K562 (cell line): ENCODE data around the gene TOX2. TPM values are rescaled to one million over a fixed set of nuclear protein-coding genes. Genes with fewer than 3 reads are reported as not detected.
A peak's percentile ranks its signal among the peaks of the same experiment; 100 is the strongest.

ENCODE experiments used
- ATAC-seq: fragments of 200-7000 bp; cut with Tn5 transposase; 3 replicates; pipeline ENCODE4 v1.9.1; 2020; ENCODE audit warnings: moderate library complexity
- BruUV-seq: library from RNA; stranded (reverse); fragments of 400-500 nt; replicated peaks from 2 replicates; lab custom pipeline; 2021; lab: Mats Ljungman, UMichigan
- CTCF ChIA-PET: fragments of 300-600 bp; formaldehyde crosslinking; extraction: SDS; loops from one replicate; lab custom pipeline; 2021; ENCODE audit warnings: low intra/inter-chr PET ratio; lab: Yijun Ruan, JAX
- POLR2A ChIA-PET: fragments of 300-600, 350-650 bp; sonication (Branson Sonifier 250); formaldehyde crosslinking; extraction: SDS; loops from one replicate; lab custom pipeline; 2021; ENCODE audit warnings: antibody characterized with exemption, inconsistent platforms; lab: Yijun Ruan, JAX
- DNase-seq, 4 experiments: peaks; one replicate each; pipeline versions ENCODE4 v3.0.0 to v3.0.0-alpha.2; 2011 to 2018; ENCODE audit warnings: low spot score in 3 of 4, mixed read lengths in 3 of 4; ENCODE audit errors: extremely low read depth in 1 of 4
- FAIRE-seq: peaks from 2 replicates; lab custom pipeline; 2011; peaks lifted over from hg19 to GRCh38; lab: Jason Lieb, UNC
- H2AFZ ChIP-seq: 2 replicates; pipeline ENCODE4 v1.6.0; 2011; ENCODE audit warnings: low read depth, low read length, control low read depth, inconsistent platforms
- H3K27ac ChIP-seq: fragments of 200-600 bp; 3 replicates; pipeline ENCODE4 v1.8.0; 2011; ENCODE audit warnings: low read depth, mild to moderate bottlenecking, control low read depth, inconsistent platforms, low read length, moderate library complexity, mixed read lengths; ENCODE audit errors: extremely low read depth
- H3K27me3 ChIP-seq, 2 experiments: fragments of 300-600 bp in 1 of 2; 2 replicates in 1 of 2; 3 replicates in 1 of 2; pipeline versions ENCODE4 v1.6.0 to v1.8.0; 2011; ENCODE audit warnings: inconsistent platforms in 2 of 2, low read length in 2 of 2, mild to moderate bottlenecking in 1 of 2, mixed read lengths in 1 of 2, moderate library complexity in 1 of 2; ENCODE audit not compliant: control insufficient read depth in 2 of 2, insufficient read depth in 2 of 2
- H3K36me3 ChIP-seq: fragments of 300-600 bp; 3 replicates; pipeline ENCODE4 v1.8.0; 2011; ENCODE audit warnings: mild to moderate bottlenecking, low read length, inconsistent platforms; ENCODE audit not compliant: control insufficient read depth, insufficient read depth
- H3K4me1 ChIP-seq, 2 experiments: fragments of 200-600 bp in 1 of 2; replicated peaks in 1 of 2; 2 replicates in 1 of 2; 3 replicates in 1 of 2; pipeline versions ENCODE4 v1.5.1 to v1.8.0; 2011; ENCODE audit warnings: inconsistent platforms in 2 of 2, low read length in 2 of 2, mild to moderate bottlenecking in 1 of 2, mixed read lengths in 1 of 2, moderate library complexity in 1 of 2; ENCODE audit not compliant: control insufficient read depth in 2 of 2, insufficient read depth in 2 of 2
- H3K4me2 ChIP-seq: 2 replicates; pipeline ENCODE4 v1.6.1; 2011; ENCODE audit warnings: low read length, control low read depth, inconsistent platforms, mixed read lengths; ENCODE audit not compliant: insufficient read depth
- H3K4me3 ChIP-seq: fragments of 200-600 bp; sonication (generic), shearing (Covaris generic); 2 replicates; pipeline ENCODE4 v1.5.1; 2016; ENCODE audit warnings: control low read depth, inconsistent platforms
- H3K79me2 ChIP-seq: fragments of 200-600 bp; 3 replicates; pipeline ENCODE4 v1.8.0; 2011; ENCODE audit warnings: low read length, inconsistent platforms; ENCODE audit not compliant: control insufficient read depth, insufficient read depth
- H3K9ac ChIP-seq, 2 experiments: 2 replicates each; pipeline versions ENCODE4 v1.6.0 to v1.6.1; 2011; ENCODE audit warnings: low read depth in 2 of 2, low read length in 2 of 2, control low read depth in 1 of 2, inconsistent platforms in 1 of 2, mild to moderate bottlenecking in 1 of 2, mixed read lengths in 1 of 2; ENCODE audit not compliant: insufficient read depth in 1 of 2
- H3K9me1 ChIP-seq: one replicate; pipeline ENCODE4 v1.6.0; 2011; ENCODE audit warnings: inconsistent platforms, mild to moderate bottlenecking, low read length, moderate library complexity; ENCODE audit not compliant: control insufficient read depth, insufficient read depth
- H3K9me3 ChIP-seq: replicated peaks from 2 replicates; pipeline ENCODE4 v1.5.1; 2011; ENCODE audit warnings: low read depth, low read length, inconsistent platforms; ENCODE audit not compliant: control insufficient read depth, insufficient read depth
- H4K20me1 ChIP-seq: replicated peaks from 2 replicates; pipeline ENCODE4 v1.6.1; 2011; ENCODE audit warnings: low read length, inconsistent platforms, mixed read lengths; ENCODE audit not compliant: control insufficient read depth, insufficient read depth
- CBX2 ChIP-seq: fragments of 200-600 bp; sonication (generic); IDR thresholded peaks from one replicate; pipeline ENCODE4 v1.6.1; 2012; ENCODE audit warnings: mild to moderate bottlenecking, low read length, inconsistent platforms; ENCODE audit not compliant: insufficient read depth, poor library complexity, severe bottlenecking
- CBX8 ChIP-seq: fragments of 200-600 bp; sonication (generic); IDR thresholded peaks from 2 replicates; pipeline ENCODE4 v1.6.1; 2012; ENCODE audit warnings: borderline replicate concordance, mixed run types, low read depth, mild to moderate bottlenecking, moderate library complexity, mixed read lengths, low read length, control low read depth, inconsistent platforms; ENCODE audit not compliant: poor library complexity, severe bottlenecking; ENCODE audit errors: extremely low read depth
- POLR2H ChIP-seq: IDR thresholded peaks from 2 replicates; pipeline ENCODE4 v1.6.1; 2016; ENCODE audit warnings: missing genetic modification characterization, low read depth, mild to moderate bottlenecking, control low read depth, missing compliant biosample characterization, moderate library complexity
- RNF2 ChIP-seq: sonication (generic); IDR thresholded peaks from 2 replicates; pipeline ENCODE4 v1.6.1; 2016
- ZNF830 ChIP-seq: fragments of 250-450 bp; sonication (Bioruptor Pico); IDR thresholded peaks from 2 replicates; pipeline ENCODE4 v1.5.0; 2021; ENCODE audit warnings: mild to moderate bottlenecking
- WGBS: fragments of 100-300 bp; shearing (Covaris generic); methylation state at CpG from one replicate; pipeline ENCODE4 v1.1.6; 2016; ENCODE audit warnings: low coverage, mixed read lengths; ENCODE audit not compliant: insufficient coverage; ENCODE audit errors: missing lambda C conversion rate; 5-methylcytosine and 5-hydroxymethylcytosine counted together
- in situ Hi-C: fragments of 300-500 bp; cut with MboI; formaldehyde crosslinking; loops from 4 replicates; pipeline ENCODE4 v1.15.0; 2018; ENCODE audit warnings: inconsistent platforms, mixed read lengths
- intact Hi-C: fragments of 100-400 bp; cut with micrococcal nuclease; formaldehyde crosslinking; loops from 2 replicates; pipeline ENCODE4 v1.14.2; 2022
- polyA plus RNA-seq, 8 experiments: library from polyadenylated mRNA; depleted of rRNA in 4 of 8; stranded (reverse) in 5 of 8; unstranded in 3 of 8; fragments of >200 nt; fragmentation: Nextera tagmentation in 2 of 8; fragmentation: Illumina TruSeq in 1 of 8; extraction: Ambion mirVana in 2 of 8; extraction: Trizol in 1 of 8; gene quantifications; 2 replicates each; pipeline versions ENCODE4 v1.2.1 to v1.2.3, GENCODE V29; 2011 to 2014; ENCODE audit warnings: inconsistent platforms in 1 of 8, missing spikeins in 1 of 8
- total RNA-seq, 7 experiments: library from RNA; depleted of rRNA in 6 of 7; stranded (reverse); fragments of >200 nt in 6 of 7; fragmentation: Illumina TruSeq in 2 of 7; extraction: Trizol in 2 of 7; gene quantifications; 2 replicates each; pipeline versions ENCODE4 v1.2.1 to v1.2.3, GENCODE V29; 2011 to 2021; ENCODE audit warnings: low replicate concordance in 1 of 7

TOX2 gene
- total and polyA plus RNA-seq, 9 of the 15 experiments (the other 6 are each of a cell fraction or from before 2014, with no cell fraction given): not detected

GRCh38 chr20:44015733-44016103 lies 101.1 kb downstream of the TOX2 start:
- peaks cover 12 to 49% of the 10 kb centered on the region in 2 experiments; a peak in 4 of 5 replicates for H3K27me3 ChIP-seq
- FAIRE-seq (no peak), DNase-seq (no peak), ATAC-seq (no peak)
- no peak overlapping the region for H3K27ac ChIP-seq
- H3K36me3 ChIP-seq: no peaks in the 10 kb centered on the region
- peaks cover 4% of the 10 kb centered on the region for H3K9me1 ChIP-seq
- H4K20me1 ChIP-seq: peaks cover 6% of the 10 kb centered on the region
- H3K4me1 ChIP-seq: peaks cover 4 to 16% of the 10 kb centered on the region in 2 experiments; a peak in 4 of 5 replicates
- no peak overlapping the region for H3K4me2 ChIP-seq
- no peaks in the 10 kb centered on the region for H3K9me3 ChIP-seq
- intact Hi-C loops (no loop called here), in situ Hi-C loops (no loop called here)
- no TSS peak for BruUV-seq
- CTCF ChIA-PET: no interaction called here
- no peaks in the 10 kb centered on the region for H3K79me2 ChIP-seq
- H3K4me3 ChIP-seq: no peak overlapping the region
- TF ChIP-seq RNF2: peak; percentile 36; the same call in 1 of the 2 replicates
- TF ChIP-seq CBX8: peak; percentile 80
- TF ChIP-seq CBX2: peak; percentile 53
- TF ChIP-seq POLR2H: no peak
- TF ChIP-seq, all 486 proteins: peak for 3
- WGBS: 0% methylated on average over 9 of the region's 9 CpGs
- POLR2A ChIA-PET: no interaction called here
- H3K9ac ChIP-seq: no peak overlapping the region
- no peak overlapping the region for H2AFZ ChIP-seq

DNA sequence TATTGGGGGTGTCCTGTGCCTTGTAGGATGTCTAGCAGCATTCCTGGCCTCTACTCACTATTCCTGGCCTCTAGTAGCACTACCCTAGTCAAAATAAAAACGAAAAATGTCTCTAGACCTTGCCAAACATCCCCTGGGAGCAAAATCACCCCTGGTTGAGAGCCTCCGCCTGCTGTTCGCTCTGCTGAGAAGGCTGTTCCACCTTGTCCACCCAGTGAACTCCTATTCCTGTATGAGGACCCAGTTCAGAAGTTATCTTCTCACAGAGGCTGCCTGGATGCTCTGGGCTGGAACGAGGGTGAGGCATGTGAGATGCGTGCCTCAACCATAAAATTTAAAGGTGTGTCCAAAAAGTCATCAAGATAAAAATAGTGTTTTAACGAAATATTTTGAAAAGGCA lies 101.9 kb downstream of the TOX2 start:
- no peak overlapping the region for H2AFZ ChIP-seq
- TF ChIP-seq ZNF830 (CRISPR knock-in tag): no peak
- ATAC-seq: no peak
- ChIA-PET CTCF (no interaction called here), POLR2A (no interaction called here)
- peaks cover 0 to 9% of the 10 kb centered on the region in 2 experiments; a peak in 3 of 5 replicates for H3K4me1 ChIP-seq
- H3K79me2 ChIP-seq: no peaks in the 10 kb centered on the region
- no peak overlapping the region for H3K27ac ChIP-seq
- no peak for FAIRE-seq
- WGBS: 0% methylated on average over 6 of the region's 6 CpGs
- no TSS peak for BruUV-seq
- peaks cover 4% of the 10 kb centered on the region for H3K9me1 ChIP-seq
- no peak for DNase-seq
- H3K9me3 ChIP-seq: no peaks in the 10 kb centered on the region
- H3K4me2 ChIP-seq: no peak overlapping the region
- peaks cover 6% of the 10 kb centered on the region for H4K20me1 ChIP-seq
- no peaks in the 10 kb centered on the region for H3K36me3 ChIP-seq
- intact Hi-C loops: no loop called here
- H3K27me3 ChIP-seq: peaks cover 11 to 51% of the 10 kb centered on the region in 2 experiments; a peak in 4 of 5 replicates
- no peak overlapping the region for H3K4me3 ChIP-seq
- H3K9ac ChIP-seq: no peak overlapping the region
- in situ Hi-C loops: no loop called here
